K562 (cell line): ENCODE results near the gene CYB5R4. TPM values are rescaled to one million over a fixed set of nuclear protein-coding genes. Genes with fewer than 3 reads are reported as not detected.

Experiments used
- ATAC-seq: fragments of 200-7000 bp; cut with Tn5 transposase; 3 replicates; pipeline ENCODE4 v1.9.1; 2020; ENCODE audit warnings: moderate library complexity
- BruUV-seq: library from RNA; stranded (reverse); fragments of 400-500 nt; replicated peaks from 2 replicates; lab custom pipeline; 2021; lab: Mats Ljungman, UMichigan
- CTCF ChIA-PET: fragments of 300-600 bp; formaldehyde crosslinking; extraction: SDS; loops from one replicate; lab custom pipeline; 2021; ENCODE audit warnings: low intra/inter-chr PET ratio; lab: Yijun Ruan, JAX
- POLR2A ChIA-PET: fragments of 300-600, 350-650 bp; sonication (Branson Sonifier 250); formaldehyde crosslinking; extraction: SDS; loops from one replicate; lab custom pipeline; 2021; ENCODE audit warnings: antibody characterized with exemption, inconsistent platforms; lab: Yijun Ruan, JAX
- DNase-seq, 4 experiments: peaks; one replicate each; pipeline versions ENCODE4 v3.0.0 to v3.0.0-alpha.2; 2011 to 2018; ENCODE audit warnings: low spot score in 3 of 4, mixed read lengths in 3 of 4; ENCODE audit errors: extremely low read depth in 1 of 4
- FAIRE-seq: peaks from 2 replicates; lab custom pipeline; 2011; peaks lifted over from hg19 to GRCh38; lab: Jason Lieb, UNC
- H2AFZ ChIP-seq: 2 replicates; pipeline ENCODE4 v1.6.0; 2011; ENCODE audit warnings: low read depth, low read length, control low read depth, inconsistent platforms
- H3K27ac ChIP-seq: fragments of 200-600 bp; 3 replicates; pipeline ENCODE4 v1.8.0; 2011; ENCODE audit warnings: low read depth, mild to moderate bottlenecking, control low read depth, inconsistent platforms, low read length, moderate library complexity, mixed read lengths; ENCODE audit errors: extremely low read depth
- H3K27me3 ChIP-seq, 2 experiments: fragments of 300-600 bp in 1 of 2; 2 replicates in 1 of 2; 3 replicates in 1 of 2; pipeline versions ENCODE4 v1.6.0 to v1.8.0; 2011; ENCODE audit warnings: inconsistent platforms in 2 of 2, low read length in 2 of 2, mild to moderate bottlenecking in 1 of 2, mixed read lengths in 1 of 2, moderate library complexity in 1 of 2; ENCODE audit not compliant: control insufficient read depth in 2 of 2, insufficient read depth in 2 of 2
- H3K36me3 ChIP-seq: fragments of 300-600 bp; 3 replicates; pipeline ENCODE4 v1.8.0; 2011; ENCODE audit warnings: mild to moderate bottlenecking, low read length, inconsistent platforms; ENCODE audit not compliant: control insufficient read depth, insufficient read depth
- H3K4me1 ChIP-seq, 2 experiments: fragments of 200-600 bp in 1 of 2; replicated peaks in 1 of 2; 2 replicates in 1 of 2; 3 replicates in 1 of 2; pipeline versions ENCODE4 v1.5.1 to v1.8.0; 2011; ENCODE audit warnings: inconsistent platforms in 2 of 2, low read length in 2 of 2, mild to moderate bottlenecking in 1 of 2, mixed read lengths in 1 of 2, moderate library complexity in 1 of 2; ENCODE audit not compliant: control insufficient read depth in 2 of 2, insufficient read depth in 2 of 2
- H3K4me2 ChIP-seq: 2 replicates; pipeline ENCODE4 v1.6.1; 2011; ENCODE audit warnings: low read length, control low read depth, inconsistent platforms, mixed read lengths; ENCODE audit not compliant: insufficient read depth
- H3K4me3 ChIP-seq: fragments of 200-600 bp; sonication (generic), shearing (Covaris generic); 2 replicates; pipeline ENCODE4 v1.5.1; 2016; ENCODE audit warnings: control low read depth, inconsistent platforms
- H3K79me2 ChIP-seq: fragments of 200-600 bp; 3 replicates; pipeline ENCODE4 v1.8.0; 2011; ENCODE audit warnings: low read length, inconsistent platforms; ENCODE audit not compliant: control insufficient read depth, insufficient read depth
- H3K9ac ChIP-seq, 2 experiments: 2 replicates each; pipeline versions ENCODE4 v1.6.0 to v1.6.1; 2011; ENCODE audit warnings: low read depth in 2 of 2, low read length in 2 of 2, control low read depth in 1 of 2, inconsistent platforms in 1 of 2, mild to moderate bottlenecking in 1 of 2, mixed read lengths in 1 of 2; ENCODE audit not compliant: insufficient read depth in 1 of 2
- H3K9me1 ChIP-seq: one replicate; pipeline ENCODE4 v1.6.0; 2011; ENCODE audit warnings: inconsistent platforms, mild to moderate bottlenecking, low read length, moderate library complexity; ENCODE audit not compliant: control insufficient read depth, insufficient read depth
- H3K9me3 ChIP-seq: replicated peaks from 2 replicates; pipeline ENCODE4 v1.5.1; 2011; ENCODE audit warnings: low read depth, low read length, inconsistent platforms; ENCODE audit not compliant: control insufficient read depth, insufficient read depth
- H4K20me1 ChIP-seq: replicated peaks from 2 replicates; pipeline ENCODE4 v1.6.1; 2011; ENCODE audit warnings: low read length, inconsistent platforms, mixed read lengths; ENCODE audit not compliant: control insufficient read depth, insufficient read depth
- FOS ChIP-seq: IDR thresholded peaks from 3 replicates; pipeline ENCODE4 v1.6.1; 2011; ENCODE audit not compliant: insufficient read length; ENCODE audit errors: extremely low read depth
- FOXP4 ChIP-seq: sonication (generic); formaldehyde crosslinking; IDR thresholded peaks from 2 replicates; pipeline ENCODE4 v1.8.0; 2022; ENCODE audit warnings: mild to moderate bottlenecking, missing genetic modification reagents, borderline replicate concordance
- RBM15 ChIP-seq: fragments of 200-400 bp; formaldehyde crosslinking; IDR thresholded peaks from 2 replicates; pipeline ENCODE4 v1.6.1; 2018; ENCODE audit warnings: mild to moderate bottlenecking, low read length, moderate library complexity; ENCODE audit not compliant: insufficient read depth
- SREBF2 ChIP-seq: sonication (generic); formaldehyde crosslinking; IDR thresholded peaks from 2 replicates; pipeline ENCODE4 v1.4.0; 2020; ENCODE audit warnings: mild to moderate bottlenecking, missing genetic modification reagents
- ZBTB8A ChIP-seq: fragments of 450-650 bp; IDR thresholded peaks from 2 replicates; pipeline ENCODE4 v1.6.1; 2018; ENCODE audit warnings: mild to moderate bottlenecking, moderate library complexity; ENCODE audit not compliant: partially characterized antibody
- ZNF217 ChIP-seq: sonication (generic); formaldehyde crosslinking; IDR thresholded peaks from 2 replicates; pipeline ENCODE4 v1.8.0; 2022; ENCODE audit warnings: mild to moderate bottlenecking, missing genetic modification reagents
- WGBS: fragments of 100-300 bp; shearing (Covaris generic); methylation state at CpG from one replicate; pipeline ENCODE4 v1.1.6; 2016; ENCODE audit warnings: low coverage, mixed read lengths; ENCODE audit not compliant: insufficient coverage; ENCODE audit errors: missing lambda C conversion rate; 5-methylcytosine and 5-hydroxymethylcytosine counted together
- in situ Hi-C: fragments of 300-500 bp; cut with MboI; formaldehyde crosslinking; loops from 4 replicates; pipeline ENCODE4 v1.15.0; 2018; ENCODE audit warnings: inconsistent platforms, mixed read lengths
- intact Hi-C: fragments of 100-400 bp; cut with micrococcal nuclease; formaldehyde crosslinking; loops from 2 replicates; pipeline ENCODE4 v1.14.2; 2022
- polyA plus RNA-seq, 8 experiments: library from polyadenylated mRNA; depleted of rRNA in 4 of 8; stranded (reverse) in 5 of 8; unstranded in 3 of 8; fragments of >200 nt; fragmentation: Nextera tagmentation in 2 of 8; fragmentation: Illumina TruSeq in 1 of 8; extraction: Ambion mirVana in 2 of 8; extraction: Trizol in 1 of 8; gene quantifications; 2 replicates each; pipeline versions ENCODE4 v1.2.1 to v1.2.3, GENCODE V29; 2011 to 2014; ENCODE audit warnings: inconsistent platforms in 1 of 8, missing spikeins in 1 of 8
- total RNA-seq, 7 experiments: library from RNA; depleted of rRNA in 6 of 7; stranded (reverse); fragments of >200 nt in 6 of 7; fragmentation: Illumina TruSeq in 2 of 7; extraction: Trizol in 2 of 7; gene quantifications; 2 replicates each; pipeline versions ENCODE4 v1.2.1 to v1.2.3, GENCODE V29; 2011 to 2021; ENCODE audit warnings: low replicate concordance in 1 of 7

Gene CYB5R4
- total and polyA plus RNA-seq, 9 of the 15 experiments (the other 6 are each of a cell fraction or from before 2014, with no cell fraction given) = 5.9 to 23.1 (median 19.0) TPM

GRCh38 chr6:83824831-83825230, 34.7 kb upstream of the CYB5R4 start:
- Histone ChIP-seq H3K27me3 (no peaks in the 10 kb centered on the region; a peak in 1 of 5 replicates), H3K4me2 (no peak overlapping the region), H3K4me1 (no peaks in the 10 kb centered on the region), H3K79me2 (no peaks in the 10 kb centered on the region), H2AFZ (no peak overlapping the region), H3K4me3 (no peak overlapping the region), H3K9me1 (no peaks in the 10 kb centered on the region)
- in situ Hi-C loops = no loop called here
- ATAC-seq (no peak), FAIRE-seq (no peak), DNase-seq (no peak)
- CTCF ChIA-PET = no interaction called here
- WGBS = 0% methylated on average over 2 of the region's 2 CpGs
- no peak for TF ChIP-seq SREBF2 (CRISPR knock-in tag)
- no peak for TF ChIP-seq FOS
- no peak for TF ChIP-seq FOXP4 (CRISPR knock-in tag)
- TF ChIP-seq ZNF217 = no peak
- no peak for TF ChIP-seq ZBTB8A
- no peak for TF ChIP-seq RBM15
- TF ChIP-seq, all 486 proteins: peak for 0
- no TSS peak for BruUV-seq
- H3K36me3 ChIP-seq = no peaks in the 10 kb centered on the region
- intact Hi-C loops = no loop called here
- H3K9me3 ChIP-seq = no peaks in the 10 kb centered on the region
- POLR2A ChIA-PET = no interaction called here
- H4K20me1 ChIP-seq = no peaks in the 10 kb centered on the region
- no peak overlapping the region for H3K9ac ChIP-seq
- no peak overlapping the region for H3K27ac ChIP-seq
